Medulla oblongata (tissue), 1 donor: ENCODE results near the gene KLHL14.

Source experiments
- DNase-seq: peaks from one replicate; pipeline ENCODE4 v3.0.0-alpha.2; 2015; ENCODE audit errors: extremely low spot score

Gene KLHL14

DNA sequence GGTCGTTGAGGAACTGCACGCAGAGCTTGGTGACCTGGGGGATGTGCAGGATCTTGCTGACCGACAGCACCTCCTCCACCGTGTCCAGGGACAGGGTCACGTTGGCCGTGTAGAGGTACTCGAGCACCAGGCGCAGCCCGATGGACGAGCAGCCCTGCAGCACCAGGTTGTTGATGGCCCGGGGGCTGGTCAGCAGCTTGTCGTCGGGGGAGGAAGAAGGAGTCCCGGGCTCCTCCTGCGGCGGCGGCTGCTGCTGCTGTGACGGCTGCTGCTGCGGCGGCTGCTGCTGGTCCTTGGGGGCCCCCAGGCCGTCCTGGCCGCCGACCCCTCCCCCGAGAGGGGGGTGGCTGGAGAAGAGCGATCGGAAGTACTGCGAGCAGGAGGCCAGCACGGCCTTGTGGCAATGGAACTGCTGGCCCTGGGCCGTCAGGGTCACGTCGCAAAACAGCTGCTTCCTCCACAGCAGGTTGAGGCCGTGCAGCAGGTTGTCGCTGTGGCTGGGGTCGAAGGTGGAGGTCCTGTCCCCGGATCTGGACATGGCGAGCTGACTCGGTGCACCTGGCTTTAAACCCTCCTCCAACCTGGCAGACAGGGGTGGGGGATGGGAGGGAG lies 2.7 kb downstream of the KLHL14 start:
- no peak for DNase-seq

DNA sequence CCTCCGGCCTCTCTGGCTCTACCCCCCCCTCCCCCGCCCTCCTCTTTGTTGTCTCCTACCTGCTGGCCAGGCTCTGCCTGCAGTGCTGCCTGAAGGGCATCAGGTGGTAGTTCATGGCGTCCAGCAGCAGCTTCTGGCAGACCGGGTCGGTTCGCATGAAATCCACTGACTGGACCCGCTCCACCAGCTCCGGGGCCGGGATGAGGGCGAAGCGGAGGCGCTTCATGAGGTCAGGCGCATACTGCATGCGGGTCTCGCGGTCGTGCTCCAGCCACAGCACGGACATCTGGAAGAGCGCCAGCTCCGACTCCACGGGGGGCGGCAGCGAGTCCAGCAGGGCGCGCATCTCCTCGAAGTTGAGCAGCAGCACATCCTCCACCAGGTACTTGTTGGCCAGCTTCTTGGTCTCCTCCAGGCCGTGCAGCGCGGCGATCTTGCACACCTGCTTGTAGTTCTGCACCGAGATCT lies 3.2 kb downstream of the KLHL14 start:
- DNase-seq: no peak

DNA sequence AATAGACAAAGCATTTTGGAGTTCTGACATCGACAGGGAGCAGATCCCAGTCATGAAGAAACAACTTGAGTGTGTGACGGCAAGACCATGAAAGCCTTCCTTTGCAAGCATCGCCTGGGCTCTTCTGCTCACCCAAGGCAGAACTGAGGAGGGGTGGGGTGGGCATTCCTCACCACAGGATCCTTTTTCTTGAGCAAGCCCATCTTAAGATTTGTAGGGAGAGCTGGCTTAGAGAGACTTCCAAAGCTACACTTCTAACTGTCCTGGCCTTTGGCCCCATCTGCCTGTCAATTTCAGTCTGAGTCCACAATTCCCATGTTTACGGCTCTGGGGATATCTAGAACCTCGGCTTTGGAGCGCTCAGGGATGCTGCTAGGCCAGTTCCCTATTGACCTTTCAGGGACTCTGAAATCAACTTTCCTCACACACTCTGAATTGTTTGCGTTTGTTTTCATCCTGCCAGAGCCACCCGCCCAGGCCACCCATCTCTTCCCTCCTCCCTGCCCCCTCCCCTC lies 3.7 kb downstream of the KLHL14 start:
- no peak for DNase-seq

DNA sequence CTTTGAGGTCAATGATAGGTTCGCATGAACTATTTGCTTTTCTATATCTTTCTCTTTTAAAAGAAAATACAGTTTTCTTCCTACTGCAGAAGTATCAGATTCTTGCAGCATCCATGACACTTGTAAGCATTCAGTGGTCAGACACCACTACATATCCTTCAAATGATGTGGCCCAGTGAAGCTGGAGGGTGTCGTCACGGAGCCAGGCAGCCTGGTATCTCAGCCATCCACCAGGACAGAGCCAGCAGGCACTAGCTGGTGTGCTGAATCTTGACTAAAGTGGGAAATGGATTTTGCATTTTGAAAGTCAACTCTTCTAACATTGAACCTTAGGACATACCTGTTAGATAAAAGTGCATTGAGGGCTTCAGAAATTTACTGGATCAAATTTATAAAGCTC lies 5.4 kb downstream of the KLHL14 start:
- DNase-seq: no peak

DNA sequence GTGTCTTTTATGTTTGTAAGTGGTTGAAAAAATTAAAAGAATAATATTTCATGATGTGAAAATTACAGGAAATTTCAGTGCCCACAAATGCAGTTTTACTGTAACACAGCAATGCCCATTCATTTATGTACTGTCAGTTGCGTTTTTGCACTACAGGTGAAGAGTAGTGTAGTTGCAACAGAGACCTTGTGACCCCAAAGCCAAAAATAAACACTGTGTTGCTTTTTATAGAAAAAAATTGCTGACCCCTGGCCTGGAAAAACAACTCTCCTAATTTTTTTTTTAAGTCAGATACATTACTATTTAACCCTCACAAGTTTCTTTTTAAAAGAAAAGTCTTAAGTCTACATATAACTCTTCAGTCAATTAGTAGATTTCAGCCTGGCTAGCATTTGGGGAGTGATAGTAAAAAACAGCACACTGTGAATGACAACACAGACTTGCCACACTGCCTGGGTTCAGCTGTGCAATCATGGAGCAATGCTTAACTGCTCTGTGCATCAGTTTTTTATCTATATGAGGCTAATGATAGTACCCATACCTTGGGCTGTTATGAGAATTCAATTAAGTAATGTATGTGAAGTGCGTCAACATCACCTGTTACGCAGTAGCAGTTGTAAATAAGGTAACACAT lies 8.1 kb downstream of the KLHL14 start:
- DNase-seq: no peak

DNA sequence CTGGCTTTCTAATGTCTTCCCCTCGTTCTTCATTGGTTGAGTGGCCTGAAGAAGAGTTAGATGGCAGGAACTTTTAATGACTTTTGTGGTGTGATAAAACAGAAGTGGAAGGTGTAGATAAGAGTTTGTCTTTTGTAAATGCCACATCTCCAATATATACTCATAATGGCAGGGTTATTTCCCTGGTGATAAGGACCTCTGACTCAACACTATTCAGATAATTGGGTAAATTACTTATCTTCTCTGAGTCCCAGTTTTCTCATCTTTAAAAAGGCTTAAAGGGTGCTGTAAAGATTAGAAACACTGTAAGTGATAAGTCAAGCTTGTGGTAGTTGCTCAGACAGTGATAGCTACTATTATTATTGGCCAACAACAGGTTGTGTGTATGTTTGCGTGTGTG lies 9.5 kb downstream of the KLHL14 start:
- DNase-seq: no peak

DNA sequence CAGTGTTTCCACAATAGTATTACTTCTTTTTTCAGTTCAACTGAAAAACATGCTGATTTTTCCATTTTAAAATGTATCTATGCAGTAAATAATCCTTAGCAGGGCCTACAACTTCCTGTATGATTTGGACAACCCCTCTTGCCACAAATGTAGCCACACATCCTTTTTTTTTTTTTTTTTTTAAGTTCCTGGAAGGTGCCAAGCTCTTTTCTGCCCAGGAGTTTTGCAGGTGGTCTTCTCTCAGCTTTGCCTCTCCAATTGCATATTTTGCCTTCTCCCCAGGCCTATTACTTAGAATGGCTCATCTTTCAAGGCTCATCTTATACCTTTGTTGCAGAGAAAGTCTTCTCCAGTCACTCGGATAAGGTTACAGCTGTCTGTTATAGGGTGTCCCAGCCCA lies 11.6 kb downstream of the KLHL14 start:
- DNase-seq: no peak

DNA sequence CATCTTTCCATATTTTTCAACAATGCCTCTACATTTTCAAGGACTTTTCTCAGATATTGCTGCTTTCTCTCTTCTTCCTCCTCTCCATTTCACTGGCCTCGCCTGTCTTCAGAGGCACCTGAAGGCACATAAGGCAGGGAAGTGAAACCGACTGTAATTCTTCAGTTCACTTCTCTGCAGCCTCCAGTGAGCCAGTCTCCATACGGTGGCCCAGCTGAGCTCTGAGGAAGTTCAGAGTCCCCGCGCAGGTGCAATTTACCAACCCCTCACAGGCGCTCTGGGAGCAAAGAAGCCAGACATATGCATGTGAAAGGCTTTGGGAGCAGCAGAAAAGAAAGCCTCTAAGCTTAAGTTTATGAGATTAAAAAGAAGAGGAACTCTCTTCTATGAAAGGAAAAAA lies 12.4 kb downstream of the KLHL14 start:
- no peak for DNase-seq

DNA sequence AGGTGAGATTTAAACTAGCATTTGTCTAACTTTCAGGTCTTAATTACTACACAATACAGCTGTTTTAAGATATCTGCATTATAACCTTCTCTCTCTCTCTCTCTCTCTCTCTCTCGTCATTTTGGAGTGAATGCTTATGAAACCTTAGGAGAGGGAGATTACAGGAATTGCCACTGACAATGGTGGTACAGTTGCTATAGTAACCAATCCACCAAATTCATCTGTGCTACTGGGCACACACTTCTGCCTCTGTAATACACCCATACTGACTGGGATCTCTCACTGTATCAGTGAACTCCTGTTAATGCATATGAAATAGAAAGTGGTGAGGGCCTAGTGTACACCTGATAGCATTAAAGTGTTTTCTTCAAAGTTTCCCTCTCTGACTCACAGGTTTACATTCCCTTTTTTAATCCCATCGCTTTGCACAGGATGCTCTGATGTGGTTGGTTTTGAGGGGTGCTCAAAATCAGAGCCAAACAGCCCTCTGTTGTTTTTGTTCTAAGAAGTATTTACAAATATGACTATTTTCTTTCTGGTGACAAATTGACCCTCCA lies 13.1 kb downstream of the KLHL14 start:
- no peak for DNase-seq

DNA sequence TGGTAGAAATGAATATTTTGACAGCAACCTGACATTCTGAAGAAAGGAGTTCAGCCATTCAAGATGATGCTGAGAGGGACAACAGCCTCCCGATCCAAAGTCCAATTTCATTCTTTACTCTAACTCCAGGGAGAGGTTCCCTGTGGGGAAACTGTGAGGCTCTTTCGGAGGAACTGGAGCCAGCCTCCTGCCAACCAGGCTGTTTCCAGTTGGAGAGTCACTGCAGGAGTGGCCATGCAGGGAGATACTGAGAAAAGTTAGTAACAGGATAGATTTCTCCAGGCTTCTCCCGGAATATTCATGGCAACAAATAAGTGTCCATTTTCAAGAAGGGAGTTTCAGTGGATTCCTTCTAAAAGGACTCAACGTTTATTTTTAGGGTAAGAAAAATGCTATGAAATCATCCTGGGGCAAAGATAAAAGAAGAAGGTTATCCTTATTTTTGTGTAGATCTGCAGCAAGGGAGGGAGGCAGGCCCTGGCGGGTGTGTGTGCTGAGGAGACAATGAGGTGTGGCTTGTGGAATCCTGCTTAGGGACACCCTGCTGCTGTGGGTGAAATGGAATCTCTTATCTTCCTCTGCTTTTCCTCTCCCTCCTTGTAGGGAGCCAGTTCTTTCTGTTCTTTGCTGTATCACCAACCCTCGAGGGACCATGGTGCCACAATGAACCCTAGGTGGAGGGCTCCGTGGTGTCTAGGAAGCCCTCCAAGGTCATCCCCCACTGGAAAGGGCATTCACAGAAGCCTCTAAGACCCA lies 18.1 kb downstream of the KLHL14 start:
- no peak for DNase-seq

DNA sequence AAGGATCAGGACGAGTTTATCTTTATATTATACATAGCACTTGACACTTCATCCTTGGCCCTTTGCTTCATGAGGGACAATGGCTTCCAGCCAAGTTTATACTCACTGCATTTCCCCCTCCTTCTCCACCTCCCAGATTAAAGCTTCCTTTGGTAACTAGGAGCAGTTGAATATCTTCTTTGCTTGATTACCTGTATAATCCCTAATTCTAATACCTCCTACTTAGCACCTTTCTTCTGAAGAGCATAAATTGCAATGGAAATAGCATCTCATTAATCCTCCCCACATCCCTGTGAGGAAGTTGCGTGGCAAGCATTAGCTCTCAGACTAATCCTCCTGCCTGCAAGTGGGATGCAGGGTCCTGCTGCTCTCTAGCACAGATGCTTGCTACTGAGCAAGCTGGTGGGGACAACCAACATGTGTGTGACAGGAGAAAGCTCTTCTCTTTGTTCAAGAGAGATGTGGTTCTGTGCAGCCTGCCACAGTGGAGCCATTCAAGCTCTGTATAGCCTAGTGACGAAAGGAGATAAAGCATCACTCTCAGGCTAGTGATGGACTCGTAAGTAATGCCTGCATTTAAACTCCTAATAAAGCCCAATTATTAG lies 19.1 kb downstream of the KLHL14 start:
- DNase-seq: peak; percentile 43

DNA sequence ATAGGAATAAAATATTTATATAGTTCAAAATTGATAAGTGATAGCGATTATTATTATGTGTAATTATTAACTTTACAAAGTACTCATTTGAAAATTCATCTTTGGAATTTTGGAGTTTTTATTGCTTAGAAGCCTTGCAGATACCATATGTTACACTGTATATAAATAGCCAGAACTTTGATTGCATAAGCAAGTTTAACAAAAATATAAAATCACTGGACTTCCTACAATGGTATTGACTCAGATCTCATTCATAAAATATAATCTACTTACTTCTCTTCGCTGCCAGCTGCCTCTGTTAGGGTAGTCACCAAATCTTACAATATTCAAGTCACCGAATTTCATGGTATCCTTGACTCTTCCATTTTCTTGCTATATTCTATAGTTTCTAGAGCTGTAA lies 22.5 kb downstream of the KLHL14 start:
- DNase-seq: no peak

DNA sequence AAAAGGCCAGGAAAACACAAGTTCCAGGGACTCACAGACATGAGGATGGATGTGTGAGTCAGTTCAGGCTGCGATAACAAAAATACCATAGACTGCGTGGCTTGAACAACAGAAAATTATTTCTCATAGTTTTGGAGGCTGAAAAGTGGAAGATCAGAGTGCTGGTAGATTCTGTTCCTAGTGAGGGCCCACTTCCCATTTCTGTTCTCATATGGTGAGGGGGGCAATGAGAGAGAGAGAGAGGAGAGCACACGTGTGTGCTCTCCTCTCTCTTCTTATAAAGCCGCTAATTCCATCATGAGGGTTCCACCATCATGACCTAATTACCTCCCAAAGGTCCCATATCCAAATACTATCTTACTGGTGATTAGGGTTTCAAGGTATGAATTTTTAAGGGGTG lies 23.0 kb downstream of the KLHL14 start:
- DNase-seq: no peak

DNA sequence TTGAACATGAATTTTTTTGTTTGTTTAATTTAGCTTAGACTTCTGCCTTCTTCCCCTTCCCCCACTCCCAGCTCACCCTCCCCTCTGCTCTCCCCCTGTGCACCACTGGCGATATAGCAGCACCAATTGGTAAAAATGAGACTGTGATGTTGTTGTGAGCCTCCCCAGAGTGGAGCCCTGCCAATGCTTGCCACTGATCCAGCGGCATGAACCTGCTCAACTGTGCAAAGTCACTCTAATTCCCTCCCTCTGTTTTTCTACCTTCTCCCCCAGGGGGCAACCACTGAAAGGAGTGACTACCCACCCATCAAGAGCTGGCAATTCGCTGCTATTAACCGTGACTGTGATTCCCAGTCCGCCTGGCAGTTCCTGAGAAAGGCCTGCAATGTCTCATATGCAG lies 30.2 kb downstream of the KLHL14 start:
- DNase-seq: no peak

DNA sequence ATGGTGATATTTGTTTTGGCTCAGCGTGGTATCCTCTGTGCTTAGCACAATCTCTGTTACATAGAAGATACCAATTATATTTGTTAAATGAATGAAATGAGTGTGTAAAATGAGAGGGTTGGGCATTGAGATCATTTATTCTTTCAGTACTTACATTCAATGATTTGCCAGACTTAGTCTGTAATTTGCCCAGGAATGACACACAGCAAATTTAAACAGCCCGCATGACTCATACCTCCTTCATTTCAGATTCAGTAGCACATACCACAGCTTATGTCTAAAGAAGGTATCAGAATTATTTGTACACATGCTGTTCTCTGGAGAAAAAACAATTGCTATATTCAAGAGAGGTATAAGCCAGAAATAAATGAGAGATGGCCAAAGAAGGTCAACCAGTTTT lies 37.0 kb downstream of the KLHL14 start:
- DNase-seq: no peak

DNA sequence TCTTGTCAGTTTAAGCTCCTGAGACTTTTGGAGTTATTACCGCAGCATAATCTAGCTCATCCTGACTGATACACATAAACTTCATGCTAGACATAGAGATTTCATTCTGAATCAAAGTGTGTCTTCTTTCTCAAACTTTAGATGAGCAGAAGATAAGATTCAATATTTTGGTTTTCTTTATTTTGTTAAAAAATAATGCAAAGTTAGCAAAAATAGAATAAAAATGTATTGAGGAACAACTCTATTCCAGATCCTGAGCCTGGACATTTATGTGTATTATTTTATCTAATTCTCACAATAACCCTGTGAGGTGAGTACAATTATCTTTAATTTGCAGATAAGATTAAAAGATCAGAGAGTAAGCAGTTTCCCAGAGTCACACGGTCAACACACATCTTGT lies 38.4 kb downstream of the KLHL14 start:
- DNase-seq: no peak

DNA sequence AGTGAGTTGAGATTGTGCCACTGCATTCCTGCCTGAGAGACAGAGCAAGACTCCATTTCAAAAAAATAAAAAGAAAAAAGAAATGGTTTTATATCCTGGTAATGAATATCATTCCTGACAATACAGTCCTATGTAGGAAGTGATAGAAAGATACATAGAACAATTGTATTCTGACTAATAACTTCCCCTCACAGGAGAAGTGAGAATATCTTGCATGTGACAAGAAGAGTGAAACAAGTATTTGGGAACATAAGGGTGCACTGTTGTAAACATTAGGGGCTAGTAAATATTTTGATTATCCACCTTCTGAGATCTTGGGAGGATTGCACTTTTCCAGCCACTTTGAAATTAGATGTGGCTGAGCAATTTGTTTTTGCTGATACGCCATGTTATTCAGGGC lies 40.7 kb downstream of the KLHL14 start:
- DNase-seq: no peak

DNA sequence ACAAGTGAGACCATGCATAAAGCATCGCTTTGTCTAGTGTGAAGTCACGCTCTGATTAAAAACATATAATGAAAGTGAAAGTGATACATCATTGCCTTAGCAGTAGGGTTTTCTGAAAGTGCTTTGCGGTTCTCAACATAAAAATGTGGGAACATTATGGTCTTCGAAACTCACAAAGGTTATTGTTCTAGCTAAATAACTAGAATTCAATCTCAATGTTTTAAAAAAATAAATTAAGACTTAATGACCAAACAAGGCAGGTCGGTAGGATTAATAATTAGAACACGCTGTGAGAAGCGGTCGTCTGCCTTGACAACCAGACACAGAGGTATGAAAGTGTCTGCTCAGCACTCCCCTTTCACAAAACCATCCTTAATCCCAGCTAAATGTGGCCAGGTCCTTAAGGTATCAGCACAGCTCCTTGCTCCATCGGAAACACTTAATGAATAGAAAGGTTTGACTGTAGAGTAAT lies 42.2 kb downstream of the KLHL14 start:
- DNase-seq: peak; percentile 17

DNA sequence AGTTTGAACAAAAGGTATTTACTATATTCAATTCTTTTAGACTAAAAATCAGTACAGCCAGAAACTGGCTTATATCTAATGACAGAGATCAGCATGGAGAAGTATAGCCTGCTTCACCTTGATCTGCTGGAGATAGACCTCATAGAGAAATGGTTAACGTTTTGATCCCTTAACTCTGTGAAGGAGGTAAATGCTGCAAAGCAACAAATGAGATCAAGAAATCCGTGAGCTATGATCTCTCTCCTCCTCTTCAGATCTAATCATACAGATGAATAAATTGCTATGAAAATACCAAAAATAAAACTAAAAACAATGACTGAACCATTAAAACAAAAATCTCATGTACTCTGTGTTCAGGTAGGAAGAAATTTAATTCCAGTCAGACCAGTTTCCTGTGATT lies 42.8 kb downstream of the KLHL14 start:
- no peak for DNase-seq

DNA sequence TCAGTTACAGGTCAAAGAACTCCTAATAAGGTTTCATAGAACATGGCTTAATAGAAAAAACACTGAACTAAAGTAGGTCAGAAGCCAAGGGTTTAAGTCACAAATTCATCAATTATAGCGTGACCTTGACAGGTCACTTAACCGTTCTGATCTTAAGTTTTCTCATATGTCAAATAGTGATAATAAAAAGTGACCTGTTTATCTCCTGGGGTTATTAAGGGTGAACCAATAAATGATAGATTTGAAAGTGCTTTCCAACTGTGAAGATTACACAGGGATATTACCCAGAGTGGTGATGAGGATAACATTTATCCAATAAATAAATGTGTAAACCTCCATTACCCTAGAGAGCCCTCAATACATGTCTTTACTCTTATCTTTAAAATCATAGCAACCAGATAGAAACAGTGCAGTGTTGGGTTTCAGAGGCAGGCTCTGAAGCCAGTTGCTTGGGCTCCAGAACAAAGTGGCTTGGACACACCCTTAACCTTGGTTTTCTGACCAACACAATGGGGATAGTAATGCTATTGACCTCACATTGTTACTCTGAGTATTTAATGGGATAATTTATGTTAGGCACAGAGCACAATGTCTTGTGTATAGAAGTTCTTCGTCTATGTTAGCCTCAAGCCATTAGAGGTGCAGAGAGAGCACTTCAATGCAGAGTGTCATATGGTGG lies 48.6 kb downstream of the KLHL14 start:
- no peak for DNase-seq

DNA sequence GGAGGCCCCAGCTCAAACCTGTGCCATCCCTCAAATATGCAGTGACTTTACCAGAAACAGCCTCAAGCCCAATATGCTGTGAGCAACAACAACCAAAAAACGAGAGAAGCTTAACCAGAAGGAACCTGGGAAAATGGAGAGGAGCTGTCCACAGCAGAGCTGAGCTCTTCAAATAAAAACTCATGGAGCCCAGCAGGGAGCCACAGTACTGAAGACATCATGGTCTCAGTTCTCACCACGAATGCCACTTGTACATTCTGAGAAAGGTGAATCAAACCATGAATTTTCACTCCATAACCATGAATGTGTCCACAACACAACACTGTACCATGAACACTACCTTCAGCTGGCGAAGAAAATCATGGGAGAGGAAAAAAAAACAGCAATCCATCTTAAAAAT lies 50.5 kb downstream of the KLHL14 start:
- no peak for DNase-seq

DNA sequence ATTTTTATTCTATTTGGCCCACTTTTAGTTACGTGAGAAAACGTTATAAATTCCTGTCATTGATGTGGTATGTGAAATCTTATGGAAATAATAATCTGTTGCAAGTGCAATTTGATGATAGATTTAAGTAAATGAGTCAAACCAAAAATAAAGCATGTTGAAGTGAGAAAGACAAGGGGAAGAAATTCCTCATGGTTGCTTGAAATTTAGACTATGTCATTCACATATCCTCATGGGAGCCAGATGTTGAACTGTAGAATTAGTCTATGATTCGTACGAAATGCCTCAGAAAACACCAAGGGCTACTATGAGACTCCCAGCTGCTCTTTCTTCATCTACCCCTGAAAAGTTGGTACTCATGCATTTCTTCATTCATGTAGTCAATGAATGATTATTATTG lies 55.7 kb downstream of the KLHL14 start:
- no peak for DNase-seq
